HCT116 (cell line): ENCODE results near the gene GLA. TPM values are rescaled to one million over a fixed set of nuclear protein-coding genes. Genes with fewer than 3 reads are reported as not detected.

Experiments used
- ATAC-seq: fragments of 200-7000 bp; cut with Tn5 transposase; 2 replicates; pipeline ENCODE4 v1.9.1; 2020; ENCODE audit warnings: mild to moderate bottlenecking, moderate library complexity
- BruUV-seq: library from RNA; stranded (reverse); fragments of 400-500 nt; replicated peaks from 2 replicates; lab custom pipeline; 2021; lab: Mats Ljungman, UMichigan
- CTCF ChIA-PET: fragments of 300-600 bp; sonication (Branson Sonifier 250); formaldehyde crosslinking; loops from one replicate; lab custom pipeline; 2021; ENCODE audit warnings: antibody characterized with exemption; lab: Charles Lee
- POLR2A ChIA-PET: fragments of 300-600, 350-600 bp; sonication (Branson Sonifier 250); formaldehyde crosslinking; loops from one replicate; lab custom pipeline; 2021; ENCODE audit warnings: antibody characterized with exemption; lab: Charles Lee
- RAD21 ChIA-PET, 2 experiments: fragments of 300-600 bp; sonication (Branson Sonifier 250); formaldehyde crosslinking; loops; one replicate each; lab custom pipeline; 2023; ENCODE audit warnings: low total read pairs in 2 of 2; ENCODE audit not compliant: uncharacterized antibody in 2 of 2, unreplicated experiment in 2 of 2, low non-redundant PET in 1 of 2; lab: Charles Lee
- DNase-seq: peaks from one replicate; pipeline ENCODE4 v3.0.0-alpha.2; 2010; ENCODE audit warnings: low read depth, low spot score
- H2AFZ ChIP-seq: fragments of 200-600 bp; shearing (Covaris generic), sonication (generic); 2 replicates; pipeline ENCODE4 v1.6.1; 2017; ENCODE audit warnings: low read depth, mixed run types, mixed read lengths, antibody characterized with exemption, low read length; ENCODE audit not compliant: poor library complexity, severe bottlenecking
- H3K27ac ChIP-seq: 2 replicates; pipeline ENCODE4 v1.5.1; 2012; ENCODE audit warnings: low read depth, low read length
- H3K27me3 ChIP-seq: fragments of 200-600 bp; sonication (generic); 2 replicates; pipeline ENCODE4 v1.6.1; 2016; ENCODE audit warnings: mixed run types, low read length, mixed read lengths; ENCODE audit not compliant: insufficient read depth
- H3K36me3 ChIP-seq, 2 experiments: fragments of 200-500 bp in 1 of 2; fragments of 200-600 bp in 1 of 2; sonication (Bioruptor generic) in 1 of 2; sonication (generic) in 1 of 2; 2 replicates each; pipeline versions ENCODE4 v1.5.1 to v1.6.1; 2014 to 2016; ENCODE audit warnings: low read length in 2 of 2, inconsistent platforms in 1 of 2, mixed read lengths in 1 of 2, mixed run types in 1 of 2; ENCODE audit not compliant: insufficient read depth in 2 of 2, control insufficient read depth in 1 of 2
- H3K4me1 ChIP-seq, 2 experiments: fragments of 200-600 bp in 1 of 2; sonication (generic) in 1 of 2; 2 replicates each; pipeline versions ENCODE4 v1.5.1 to v1.6.1; 2012 to 2017; ENCODE audit warnings: low read length in 2 of 2, inconsistent platforms in 1 of 2, mild to moderate bottlenecking in 1 of 2, mixed read lengths in 1 of 2, mixed run types in 1 of 2, moderate library complexity in 1 of 2; ENCODE audit not compliant: insufficient read depth in 2 of 2, control insufficient read depth in 1 of 2
- H3K4me2 ChIP-seq: fragments of 200-600 bp; sonication (generic); 2 replicates; pipeline ENCODE4 v1.6.1; 2017; ENCODE audit warnings: mixed run types, low read length, mixed read lengths
- H3K4me3 ChIP-seq, 2 experiments: fragments of 200-600 bp in 1 of 2; sonication (generic) in 1 of 2; replicated peaks in 1 of 2; 2 replicates each; pipeline ENCODE4 v1.5.1; 2011 to 2016; ENCODE audit warnings: low read length in 2 of 2, control low read depth in 1 of 2, low read depth in 1 of 2, mild to moderate bottlenecking in 1 of 2, mixed read lengths in 1 of 2, mixed run types in 1 of 2
- H3K79me2 ChIP-seq: fragments of 200-600 bp; sonication (generic); 2 replicates; pipeline ENCODE4 v1.6.1; 2017; ENCODE audit warnings: mild to moderate bottlenecking, mixed run types, low read length, moderate library complexity, mixed read lengths; ENCODE audit not compliant: insufficient read depth
- H3K9ac ChIP-seq: fragments of 200-600 bp; sonication (generic); 2 replicates; pipeline ENCODE4 v1.6.1; 2016; ENCODE audit warnings: low read length, mixed read lengths
- H3K9me2 ChIP-seq: fragments of 200-600 bp; sonication (generic), shearing (Covaris generic); 2 replicates; pipeline ENCODE4 v1.6.1; 2017; ENCODE audit warnings: mixed run types, mild to moderate bottlenecking, moderate library complexity; ENCODE audit not compliant: insufficient read depth
- H3K9me3 ChIP-seq, 2 experiments: fragments of 200-500 bp in 1 of 2; fragments of 200-600 bp in 1 of 2; sonication (Bioruptor generic) in 1 of 2; sonication (generic) in 1 of 2; 2 replicates each; pipeline ENCODE4 v1.6.1; 2014 to 2017; ENCODE audit warnings: low read length in 2 of 2, mixed read lengths in 2 of 2, inconsistent platforms in 1 of 2, low read depth in 1 of 2, mild to moderate bottlenecking in 1 of 2, mixed run types in 1 of 2, moderate library complexity in 1 of 2; ENCODE audit not compliant: control insufficient read depth in 1 of 2, insufficient read depth in 1 of 2
- H4K20me1 ChIP-seq: fragments of 200-600 bp; sonication (generic), shearing (Covaris generic); 2 replicates; pipeline ENCODE4 v1.6.1; 2017; ENCODE audit warnings: mixed run types, mild to moderate bottlenecking, moderate library complexity; ENCODE audit not compliant: insufficient read depth
- CBX3 ChIP-seq: IDR thresholded peaks from 2 replicates; pipeline ENCODE4 v1.6.1; 2012; ENCODE audit warnings: low read depth
- CEBPB ChIP-seq: IDR thresholded peaks from 2 replicates; pipeline ENCODE4 v1.6.1; 2012; ENCODE audit warnings: low read depth
- CTCF ChIP-seq, 3 experiments: fragments of 200-600 bp in 1 of 3; sonication (generic) in 1 of 3; IDR thresholded peaks in 2 of 3; conservative IDR thresholded peaks in 1 of 3; 2 replicates each; pipeline ENCODE4 v1.5.1; 2012 to 2017; ENCODE audit warnings: low read depth in 2 of 3, low read length in 2 of 3, antibody characterized with exemption in 1 of 3, borderline replicate concordance in 1 of 3, control low read depth in 1 of 3, mild to moderate bottlenecking in 1 of 3, mixed read lengths in 1 of 3, mixed run types in 1 of 3, moderate library complexity in 1 of 3; ENCODE audit not compliant: insufficient read depth in 1 of 3
- EGR1 ChIP-seq: IDR thresholded peaks from 2 replicates; pipeline ENCODE4 v1.6.1; 2012; ENCODE audit warnings: low read depth
- ELF1 ChIP-seq: IDR thresholded peaks from 2 replicates; pipeline ENCODE4 v1.6.1; 2012; ENCODE audit warnings: low read depth, borderline replicate concordance
- EZH2phosphoT487 ChIP-seq: fragments of 200-600 bp; IDR thresholded peaks from 2 replicates; pipeline ENCODE4 v1.6.1; 2018; ENCODE audit warnings: antibody characterized with exemption, borderline replicate concordance
- FOSL1 ChIP-seq: IDR thresholded peaks from 2 replicates; pipeline ENCODE4 v1.6.1; 2012; ENCODE audit warnings: low read depth
- JUND ChIP-seq: IDR thresholded peaks from 2 replicates; pipeline ENCODE4 v1.6.1; 2012
- MAX ChIP-seq: IDR thresholded peaks from 2 replicates; pipeline ENCODE4 v1.6.1; 2012
- POLR2A ChIP-seq: IDR thresholded peaks from 2 replicates; pipeline ENCODE4 v1.7.0; 2011; ENCODE audit warnings: borderline replicate concordance; ENCODE audit not compliant: insufficient read depth, insufficient read length; ENCODE audit errors: extremely low read depth
- POLR2AphosphoS5 ChIP-seq: IDR thresholded peaks from 2 replicates; pipeline ENCODE4 v1.6.1; 2011; ENCODE audit warnings: mild to moderate bottlenecking, low read depth, low read length, moderate library complexity
- RAD21 ChIP-seq: IDR thresholded peaks from 2 replicates; pipeline ENCODE4 v1.6.1; 2012; ENCODE audit warnings: low read depth, mild to moderate bottlenecking
- SIN3A ChIP-seq: IDR thresholded peaks from 2 replicates; pipeline ENCODE4 v1.6.1; 2012; ENCODE audit warnings: low read depth
- SP1 ChIP-seq: IDR thresholded peaks from 2 replicates; pipeline ENCODE4 v1.6.1; 2012; ENCODE audit warnings: low read depth
- SRF ChIP-seq: IDR thresholded peaks from 2 replicates; pipeline ENCODE4 v1.6.1; 2012; ENCODE audit warnings: low read depth
- TCF7L2 ChIP-seq: IDR thresholded peaks from 2 replicates; pipeline ENCODE4 v1.7.0; 2011; ENCODE audit warnings: borderline replicate concordance, inconsistent platforms; ENCODE audit not compliant: insufficient read depth, insufficient read length; ENCODE audit errors: extremely low read depth
- YY1 ChIP-seq: IDR thresholded peaks from 2 replicates; pipeline ENCODE4 v1.6.1; 2011; ENCODE audit warnings: low read length, low read depth, moderate library complexity, mild to moderate bottlenecking; ENCODE audit not compliant: insufficient replicate concordance; ENCODE audit errors: extremely low read depth
- ZFX ChIP-seq: fragments of 450-650 bp; IDR thresholded peaks from 2 replicates; pipeline ENCODE4 v1.6.1; 2017
- ZNF274 ChIP-seq: fragments of 200-500 bp; sonication (Bioruptor generic); IDR thresholded peaks from 2 replicates; pipeline ENCODE4 v1.6.1; 2014; ENCODE audit warnings: mild to moderate bottlenecking, low read depth, low read length, inconsistent platforms
- intact Hi-C: fragments of 100-400 bp; cut with micrococcal nuclease; formaldehyde crosslinking; loops from 2 replicates; pipeline ENCODE4 v1.10.0; 2022
- total RNA-seq: library from RNA; stranded (reverse); gene quantifications from one replicate; pipeline ENCODE4 v1.2.1, GENCODE V29; 2021; ENCODE audit not compliant: unreplicated experiment
- TF ChIP-seq, protein P1 (sequence below): IDR thresholded peaks from 2 replicates; pipeline ENCODE4 v1.6.1; 2011; ENCODE audit warnings: mild to moderate bottlenecking, low read length, moderate library complexity; ENCODE audit not compliant: insufficient replicate concordance; ENCODE audit errors: extremely low read depth

Gene GLA
- total RNA-seq, 1 experiment from 2014 or later: 40.8 TPM

GRCh38 chrX:101390664-101391525, 16.8 kb downstream of the GLA start, which contains the start of gene RPL36A:
RPL36A (plus strand) TSS chrX:101391011; CDS start chrX:101391044, 33 bp downstream.
- H3K9ac ChIP-seq: peak within 1 kb of the TSS; percentile 92
- CTCF ChIA-PET: interaction anchor here (0.9 to 1.0 kb wide), 2 partner anchors 13 to 17 kb away, joined by 3 to 4 read pairs; partner anchors contain the start of genes GLA and HNRNPH2
- RAD21 ChIA-PET: no interaction called here
- peak within 1 kb of the TSS; percentile 16 for H2AFZ ChIP-seq
- peaks cover 8 to 22% of the 10 kb centered on the region in 2 experiments; a peak in 3 of 4 replicates for H3K36me3 ChIP-seq
- H3K4me1 ChIP-seq: peaks cover 0 to 15% of the 10 kb centered on the region in 2 experiments; a peak in 2 of 4 replicates
- H3K27me3 ChIP-seq: no peaks in the 10 kb centered on the region
- POLR2A ChIA-PET: interaction anchor here (0.6 to 2.3 kb wide), 9 partner anchors 9 to 541 kb away, joined by 3 to 17 read pairs (median 4); partner anchors contain the start of genes TIMM8A and ZMAT1
- H3K9me2 ChIP-seq: no peaks in the 10 kb centered on the region
- H3K27ac ChIP-seq: peak within 1 kb of the TSS; percentile 79
- TSS peak; percentile 65 for BruUV-seq
- ATAC-seq (peak; percentile 97), DNase-seq (peak; percentile 78)
- H3K79me2 ChIP-seq: peaks cover 35% of the 10 kb centered on the region
- peak within 1 kb of the TSS; percentile 85 for H3K4me2 ChIP-seq
- no peaks in the 10 kb centered on the region for H3K9me3 ChIP-seq
- H3K4me3 ChIP-seq: peak within 1 kb of the TSS; percentile 75 to 78
- H4K20me1 ChIP-seq: no peaks in the 10 kb centered on the region
- intact Hi-C loops: no loop called here
- TF ChIP-seq EGR1: no peak
- no peak for TF ChIP-seq SRF
- TF ChIP-seq, protein P1, sequence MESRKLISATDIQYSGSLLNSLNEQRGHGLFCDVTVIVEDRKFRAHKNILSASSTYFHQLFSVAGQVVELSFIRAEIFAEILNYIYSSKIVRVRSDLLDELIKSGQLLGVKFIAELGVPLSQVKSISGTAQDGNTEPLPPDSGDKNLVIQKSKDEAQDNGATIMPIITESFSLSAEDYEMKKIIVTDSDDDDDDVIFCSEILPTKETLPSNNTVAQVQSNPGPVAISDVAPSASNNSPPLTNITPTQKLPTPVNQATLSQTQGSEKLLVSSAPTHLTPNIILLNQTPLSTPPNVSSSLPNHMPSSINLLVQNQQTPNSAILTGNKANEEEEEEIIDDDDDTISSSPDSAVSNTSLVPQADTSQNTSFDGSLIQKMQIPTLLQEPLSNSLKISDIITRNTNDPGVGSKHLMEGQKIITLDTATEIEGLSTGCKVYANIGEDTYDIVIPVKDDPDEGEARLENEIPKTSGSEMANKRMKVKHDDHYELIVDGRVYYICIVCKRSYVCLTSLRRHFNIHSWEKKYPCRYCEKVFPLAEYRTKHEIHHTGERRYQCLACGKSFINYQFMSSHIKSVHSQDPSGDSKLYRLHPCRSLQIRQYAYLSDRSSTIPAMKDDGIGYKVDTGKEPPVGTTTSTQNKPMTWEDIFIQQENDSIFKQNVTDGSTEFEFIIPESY: no peak
- TF ChIP-seq CBX3: peak; percentile 28; the same call in 1 of the 2 replicates
- TF ChIP-seq YY1: peak; percentile 49
- peak; percentile 71 for TF ChIP-seq SIN3A
- TF ChIP-seq ZNF274: no peak
- TF ChIP-seq RAD21: no peak
- TF ChIP-seq ZFX: no peak
- TF ChIP-seq SP1: no peak; the same call in 1 of the 2 replicates
- peak; percentile 96 for TF ChIP-seq POLR2AphosphoS5
- peak; percentile 17 for TF ChIP-seq TCF7L2
- peak; percentile 62 for TF ChIP-seq ELF1
- TF ChIP-seq POLR2A: peak; percentile 84
- peak; percentile 44 to 73 (median 60); a peak in 5 of 6 replicates for TF ChIP-seq CTCF (IDR thresholded peaks at IDR 0.05 in 2 of 3, conservative IDR thresholded peaks at IDR 0.05 in 1 of 3; ENCODE audit: borderline replicate concordance in 1 of 3, insufficient read depth in 1 of 3, low read depth in 2 of 3, low read length in 2 of 3)
- TF ChIP-seq CEBPB: no peak
- TF ChIP-seq FOSL1: no peak
- no peak for TF ChIP-seq EZH2phosphoT487
- peak; percentile 95 for TF ChIP-seq MAX
- TF ChIP-seq JUND: no peak
